HG03378 (cell line): Measurements from ENCODE around the gene ATP1A2.

Experiments used
- ATAC-seq: cut with Tn5 transposase; IDR thresholded peaks from one replicate; pipeline ENCODE4 v1.9.1; 2021; ENCODE audit warnings: mild to moderate bottlenecking, moderate library complexity; ENCODE audit not compliant: unreplicated experiment

The ATP1A2 gene

GRCh38 chr1:160084771-160085321 is 30.7 kb upstream of the ATP1A2 start:
- no peak for ATAC-seq

GRCh38 chr1:160085686-160086455 is 29.7 kb upstream of the ATP1A2 start:
- no peak for ATAC-seq

DNA sequence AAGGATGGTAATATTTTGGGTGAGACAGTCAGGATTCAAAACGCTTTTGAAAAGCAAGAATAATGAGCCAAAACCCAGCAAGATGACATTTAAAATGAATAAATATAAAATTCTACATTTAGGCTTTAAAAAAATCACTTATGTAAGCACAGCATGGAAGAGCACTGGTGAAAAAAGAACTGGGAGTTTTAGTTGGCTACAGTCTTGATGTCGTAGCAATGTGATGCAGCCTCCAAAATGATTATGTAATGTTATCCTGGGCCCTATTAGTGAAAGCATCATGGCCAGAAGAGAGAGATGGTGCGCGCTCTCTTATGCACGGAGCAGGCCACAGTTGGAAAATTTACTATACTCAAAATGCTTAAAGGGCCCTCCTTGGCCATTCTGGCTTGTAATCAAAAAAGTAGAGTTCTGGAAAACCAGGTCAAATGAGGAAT is 29.1 kb upstream of the ATP1A2 start:
- no peak for ATAC-seq

- ATAC-seq: no peak
Observed at GRCh38 chr1:160087118-160087662, 28.4 kb upstream of the ATP1A2 start.

- no peak for ATAC-seq
Observed at GRCh38 chr1:160089883-160090282, 25.7 kb upstream of the ATP1A2 start.

DNA sequence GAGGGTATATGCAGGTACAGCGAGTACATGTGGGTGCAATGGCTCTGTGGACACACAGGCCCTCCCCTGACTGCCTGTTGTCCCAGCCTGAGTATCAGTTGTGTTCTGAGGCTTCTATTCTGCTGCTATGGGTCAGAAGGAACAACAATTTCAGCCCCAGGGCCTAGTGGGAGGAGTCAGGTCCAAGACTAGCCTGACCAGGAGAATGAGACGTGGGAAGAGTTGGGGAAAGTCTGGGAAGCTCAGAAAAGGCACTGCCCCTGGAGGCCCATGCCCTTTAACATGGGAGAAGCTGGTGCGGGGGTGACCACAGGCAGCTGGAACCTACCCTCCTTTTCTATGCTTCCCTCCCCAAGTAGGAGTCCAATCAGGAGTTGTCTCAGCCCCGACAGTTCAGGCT is 24.8 kb upstream of the ATP1A2 start:
- no peak for ATAC-seq

- ATAC-seq: no peak
Observed at GRCh38 chr1:160091666-160092223, 23.8 kb upstream of the ATP1A2 start.

- no peak for ATAC-seq
Observed at GRCh38 chr1:160092366-160093068, 23.0 kb upstream of the ATP1A2 start.

- no peak for ATAC-seq
Observed at GRCh38 chr1:160093069-160093395, 22.5 kb upstream of the ATP1A2 start.

DNA sequence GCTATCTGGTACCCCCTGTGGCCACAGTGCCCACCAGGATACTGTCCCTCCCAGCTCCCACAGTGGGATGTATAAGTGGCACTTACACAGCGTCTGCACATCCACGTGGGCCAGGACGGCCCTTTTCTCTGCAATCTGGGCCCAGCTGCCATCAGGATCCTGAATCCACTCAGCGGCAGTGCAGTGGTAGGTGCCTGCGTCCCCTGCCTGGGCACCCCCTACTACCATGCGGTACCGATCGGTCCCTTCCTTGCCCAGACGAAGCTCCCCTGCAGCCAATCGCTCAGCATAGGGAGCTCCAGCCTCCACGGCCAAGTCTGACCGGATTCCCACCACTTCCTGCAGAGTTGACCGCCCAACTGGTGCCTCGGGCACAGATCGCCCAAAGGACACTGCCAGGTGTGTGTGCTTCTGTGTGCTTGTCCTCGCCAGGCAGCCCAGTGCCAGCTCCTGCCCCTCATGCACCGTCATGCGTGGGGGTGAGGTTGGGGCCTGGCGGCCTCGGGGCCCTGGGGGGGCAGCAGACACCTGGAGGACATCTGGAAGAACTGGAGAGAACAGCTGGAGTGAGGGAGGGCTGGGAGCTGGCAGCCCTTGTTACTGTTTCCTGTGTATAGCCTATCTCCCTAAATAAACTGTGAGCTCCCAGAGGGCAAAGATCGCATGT is 21.8 kb upstream of the ATP1A2 start:
- no peak for ATAC-seq

DNA sequence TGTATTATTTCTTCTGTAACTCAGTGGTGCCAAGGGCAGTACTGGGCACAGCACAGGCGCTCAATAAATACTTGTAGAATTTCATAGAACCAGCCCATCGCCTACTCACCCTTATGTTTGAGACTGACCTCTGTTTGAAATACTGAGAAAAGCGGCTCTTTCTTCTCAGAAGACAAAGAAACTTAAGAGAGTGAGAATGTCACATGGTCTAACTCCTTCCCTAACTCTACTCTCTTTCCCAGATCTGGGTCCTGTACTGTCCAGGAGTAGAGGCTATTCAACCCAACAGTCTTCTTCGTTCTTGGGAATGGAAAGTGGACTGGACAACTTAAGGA is 21.3 kb upstream of the ATP1A2 start:
- ATAC-seq: no peak

DNA sequence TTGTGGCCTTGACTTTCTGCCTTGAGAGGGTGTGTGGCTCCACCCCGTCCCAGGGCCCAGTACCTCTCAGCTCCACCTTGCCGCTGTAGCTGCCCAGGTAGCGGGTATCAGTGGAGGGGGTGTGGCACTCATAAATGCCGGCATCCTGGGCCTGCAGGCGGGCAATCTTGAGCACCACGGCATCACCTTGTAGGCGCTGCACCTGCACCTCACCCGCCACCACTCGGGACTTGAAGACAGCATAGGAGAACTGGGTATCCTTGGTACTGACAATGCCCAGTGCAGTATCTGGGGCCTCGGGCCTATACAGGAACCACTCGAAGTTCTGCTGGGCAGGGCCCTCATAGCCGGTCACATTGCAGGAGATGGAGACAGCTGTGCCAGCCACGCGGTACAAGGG is 20.8 kb upstream of the ATP1A2 start:
- no peak for ATAC-seq

GRCh38 chr1:160095382-160096105 is 20.0 kb upstream of the ATP1A2 start:
- ATAC-seq: no peak

DNA sequence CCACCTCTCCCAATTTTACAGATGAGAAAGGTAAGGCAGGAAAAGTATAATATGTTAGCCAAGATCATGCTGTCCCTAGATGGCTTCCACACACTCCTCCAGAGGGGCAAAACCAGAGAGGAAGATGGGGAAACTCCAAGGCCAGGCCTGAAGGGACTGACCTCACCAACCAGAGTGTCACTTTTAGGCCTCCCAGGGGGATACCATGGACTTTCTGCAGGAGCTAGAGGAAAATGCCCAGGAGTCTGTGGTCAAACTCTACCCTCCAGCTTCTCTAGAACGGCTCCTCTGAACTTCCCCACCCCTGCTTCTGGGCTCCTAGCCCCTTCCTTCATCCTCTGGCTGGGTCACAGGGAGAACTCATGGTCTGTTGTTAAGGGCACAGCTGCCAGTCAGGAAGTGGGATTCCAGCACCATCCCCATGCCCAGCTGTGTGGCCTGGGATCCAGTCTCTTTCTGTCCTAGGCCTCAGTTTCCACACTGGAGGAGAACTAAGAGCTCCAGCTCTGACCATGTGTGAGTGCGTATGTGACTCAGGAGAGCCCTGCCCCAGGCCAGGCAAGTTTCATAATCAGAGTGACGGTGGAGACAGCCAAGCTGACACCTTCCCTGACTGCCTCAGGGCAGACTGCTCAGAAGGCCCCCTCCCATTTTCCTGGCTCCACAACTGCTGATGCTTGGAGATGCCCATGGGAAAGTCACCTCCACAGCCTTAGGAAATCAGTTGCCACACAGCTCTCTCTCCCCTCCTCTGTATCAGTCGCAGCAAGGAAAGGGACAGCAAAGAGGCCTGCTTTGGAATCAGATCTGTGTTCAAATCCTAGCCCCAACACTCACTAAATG is 19.1 kb upstream of the ATP1A2 start:
- ATAC-seq: no peak

- no peak for ATAC-seq
Observed at GRCh38 chr1:160097151-160097910, 18.2 kb upstream of the ATP1A2 start.

- ATAC-seq: no peak
Observed at GRCh38 chr1:160097911-160098851, 17.4 kb upstream of the ATP1A2 start, which contains the start of gene IGSF8. IGSF8 (minus strand) TSS chr1:160098619; CDS start chr1:160098472, 147 bp downstream.

DNA sequence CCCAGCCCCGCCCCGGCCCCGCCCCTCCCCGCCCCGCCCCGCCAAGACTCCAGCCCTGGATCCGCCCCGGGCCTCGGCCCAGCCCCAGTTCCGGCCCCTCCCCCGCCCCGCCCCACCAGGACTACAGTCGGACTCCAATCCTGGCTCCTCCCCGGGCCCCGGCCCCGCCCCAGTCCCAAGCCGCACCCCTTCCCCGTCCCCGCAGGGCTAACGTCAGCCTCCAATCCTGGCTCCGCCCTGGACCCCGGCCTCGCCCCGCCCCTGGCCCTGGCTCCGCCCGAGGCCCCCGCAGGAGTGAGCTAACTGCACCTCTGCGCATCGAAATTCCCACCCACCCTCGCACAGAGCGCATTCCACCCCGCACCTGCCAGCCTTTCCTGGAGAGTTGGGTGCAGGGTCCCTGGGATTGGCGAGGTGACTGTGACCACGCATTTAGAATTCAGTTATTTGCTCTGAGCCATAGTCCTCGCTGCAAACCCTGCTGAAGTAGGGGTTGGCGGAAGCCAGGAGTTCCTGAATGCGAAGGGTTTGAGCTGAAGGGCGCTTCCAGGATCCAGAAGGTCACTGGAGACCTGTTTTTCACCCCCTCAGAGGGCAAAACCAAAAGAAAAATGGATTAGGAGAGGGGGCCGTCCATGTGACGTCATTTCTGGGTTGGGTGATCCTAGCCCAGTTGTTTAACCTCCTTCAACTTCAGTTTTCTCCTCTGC is 16.6 kb upstream of the ATP1A2 start:
- ATAC-seq: peak; percentile 61
